Activated effector memory CD4-positive, alpha-beta T cell treated with Interleukin-2 at 50 U/mL for 16 hours (primary cell): ENCODE data around the gene MEFV.
"Not testable (repeated sequence)": the region's sequence is repeated elsewhere in the genome, so short reads cannot be mapped to it uniquely, and the experiment has no call there.

Experiments
- DNase-seq: peaks from one replicate; pipeline ENCODE4 v3.0.0-alpha.2; 2020

MEFV gene

DNA sequence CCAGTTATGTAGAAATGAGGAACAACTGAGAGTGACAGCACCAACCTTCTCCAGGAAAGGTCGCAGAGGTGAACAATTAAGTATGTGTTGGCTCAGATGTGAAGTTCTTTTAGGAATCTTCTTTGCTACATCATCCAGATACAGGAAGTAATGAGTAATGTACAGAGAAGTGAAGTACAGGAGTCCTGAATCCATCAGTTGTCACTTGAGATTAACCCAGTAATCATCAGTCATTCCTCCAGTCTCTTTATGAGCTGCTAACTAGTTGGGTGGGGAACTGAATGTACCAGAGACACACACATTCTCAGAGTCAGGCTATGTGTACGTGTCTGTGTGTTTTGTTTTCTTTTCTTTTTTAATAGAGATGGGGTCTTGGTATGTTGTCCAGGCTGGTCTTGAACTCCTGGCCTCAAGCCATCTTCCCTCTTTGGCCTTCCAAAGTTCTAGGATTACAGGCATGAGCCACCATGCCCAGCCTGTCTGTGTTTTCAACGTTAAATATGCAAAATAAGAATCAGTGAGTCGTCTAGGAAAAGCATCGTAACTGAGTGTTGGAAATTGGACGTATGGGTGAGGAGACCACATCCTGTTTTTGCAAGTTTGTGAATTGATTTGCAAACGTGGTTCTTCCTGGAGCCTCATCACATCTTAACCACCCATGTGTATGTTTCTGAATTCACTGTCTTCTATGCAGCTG, 41.4 kb downstream of the MEFV start:
- peak; percentile 15 for DNase-seq

DNA sequence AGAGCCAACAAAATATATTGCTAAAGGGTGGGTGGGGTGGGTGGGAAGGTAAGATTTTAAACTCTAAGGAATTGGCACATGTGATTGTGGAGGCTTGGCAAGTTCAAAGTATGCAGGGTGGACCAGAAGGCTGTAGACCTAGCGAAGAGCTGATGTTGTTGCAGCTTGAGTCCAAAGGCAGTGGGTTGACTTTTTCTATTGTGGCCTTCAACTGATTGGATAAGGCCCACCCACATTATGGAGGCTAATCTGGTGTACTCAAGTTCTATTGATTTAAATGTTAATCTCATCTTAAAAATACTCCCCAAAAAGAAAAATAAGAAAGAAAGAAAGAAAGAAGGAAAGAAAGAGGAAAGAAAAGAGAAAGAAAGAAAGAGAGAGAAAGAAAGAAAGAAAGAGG, 43.9 kb downstream of the MEFV start:
- no peak for DNase-seq

- no peak for DNase-seq
Measured at GRCh38 chr16:3212006-3212405, 44.4 kb downstream of the MEFV start.

GRCh38 chr16:3207086-3207953, 49.1 kb downstream of the MEFV start:
- no peak for DNase-seq

DNA sequence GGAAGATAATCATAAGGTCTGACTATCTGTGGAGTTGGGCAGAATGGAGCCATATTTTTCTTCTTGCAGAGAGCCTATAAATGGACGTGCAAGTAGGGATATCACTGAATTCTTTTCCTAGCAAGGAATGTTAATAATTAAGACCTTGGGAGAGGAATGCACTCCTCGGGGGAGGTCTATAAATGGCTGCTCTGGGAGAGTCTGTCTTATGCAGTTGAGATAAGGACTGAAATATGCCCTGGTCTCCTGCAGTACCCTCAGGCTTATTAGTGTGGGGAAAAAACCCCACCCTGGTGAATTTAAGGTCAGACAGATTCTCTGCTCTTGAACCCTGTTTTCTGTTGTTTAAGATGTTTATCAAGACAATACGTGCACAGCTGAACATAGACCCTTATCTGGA, 50.5 kb downstream of the MEFV start:
- not testable (repeated sequence) for DNase-seq

DNA sequence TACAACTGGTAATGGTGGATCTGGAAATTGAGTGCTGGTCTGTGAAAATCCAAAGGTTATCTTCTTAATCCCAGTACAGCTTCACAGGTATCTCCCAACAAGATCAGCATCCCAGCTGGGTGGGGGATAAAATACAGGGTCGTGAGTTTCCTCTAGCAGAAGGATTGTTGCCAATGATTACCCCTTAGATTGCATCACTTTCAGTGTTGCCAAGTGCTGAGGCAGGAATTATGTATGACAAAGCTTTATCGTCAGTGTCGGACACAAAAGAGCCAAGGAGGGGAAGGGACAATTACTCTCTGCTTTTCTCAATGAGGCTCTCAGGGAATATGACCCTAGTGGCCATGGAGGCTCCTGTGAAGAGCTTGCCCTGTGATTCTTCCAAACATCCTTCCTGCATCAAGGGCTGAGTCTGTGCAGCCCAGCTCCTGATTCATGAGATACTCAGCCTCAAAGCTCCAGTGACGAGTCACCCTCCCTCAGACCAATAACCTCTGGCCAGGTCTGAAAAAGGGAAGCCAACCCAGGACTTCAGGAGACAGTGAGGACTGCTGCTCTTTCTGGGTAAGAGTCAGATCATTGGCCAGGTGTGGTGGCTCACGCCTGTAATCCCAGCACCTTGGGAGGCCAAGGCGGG, 53.4 kb downstream of the MEFV start:
- DNase-seq = no peak

- no peak for DNase-seq
Measured at GRCh38 chr16:3198334-3199072, 57.9 kb downstream of the MEFV start.

DNA sequence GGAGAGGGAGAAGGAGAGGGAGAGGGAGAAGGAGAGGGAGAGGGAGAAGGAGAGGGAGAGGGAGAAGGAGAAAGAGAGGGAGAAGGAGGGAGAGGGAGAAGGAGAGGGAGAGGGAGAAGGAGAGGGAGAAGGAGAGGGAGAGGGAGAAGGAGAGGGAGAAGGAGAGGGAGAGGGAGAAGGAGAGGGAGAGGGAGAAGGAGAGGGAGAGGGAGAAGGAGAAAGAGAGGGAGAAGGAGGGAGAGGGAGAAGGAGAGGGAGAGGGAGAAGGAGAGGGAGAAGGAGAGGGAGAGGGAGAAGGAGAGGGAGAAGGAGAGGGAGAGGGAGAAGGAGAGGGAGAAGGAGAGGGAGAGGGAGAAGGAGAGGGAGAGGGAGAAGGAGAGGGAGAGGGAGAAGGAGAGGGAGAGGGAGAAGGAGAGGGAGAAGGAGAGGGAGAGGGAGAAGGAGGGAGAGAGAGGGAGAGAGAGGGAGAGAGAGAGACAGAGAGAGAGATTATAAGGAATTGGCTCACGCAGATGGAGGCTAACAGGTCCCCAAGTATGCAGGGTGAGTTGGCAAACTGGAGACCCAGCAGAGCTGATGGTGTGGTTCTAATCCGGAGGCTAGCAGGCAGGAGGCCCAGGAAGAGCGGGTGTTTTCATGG, 58.6 kb downstream of the MEFV start:
- not testable (repeated sequence) for DNase-seq

GRCh38 chr16:3195975-3196374, 60.5 kb downstream of the MEFV start:
- no peak for DNase-seq

DNA sequence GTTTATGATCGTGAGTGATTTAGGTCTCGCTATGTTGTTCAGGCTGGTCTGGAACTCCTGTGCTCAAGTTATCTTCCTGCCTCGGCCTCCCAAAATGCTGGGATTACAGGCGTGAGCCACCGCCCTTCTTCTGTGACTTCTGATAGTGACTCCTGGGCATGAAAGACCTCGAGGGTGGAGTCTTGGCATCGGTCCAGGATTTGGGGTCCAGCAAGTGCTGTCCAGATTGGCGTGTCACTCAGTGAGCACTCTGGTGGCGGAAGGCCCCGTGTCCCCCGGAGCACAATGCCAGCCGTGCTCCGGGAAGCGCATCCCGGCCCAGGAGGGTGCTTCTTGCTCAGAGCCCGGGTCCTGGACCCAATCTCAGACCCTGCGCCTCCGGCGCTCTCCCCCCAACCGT, 61.6 kb downstream of the MEFV start:
- DNase-seq = no peak

DNA sequence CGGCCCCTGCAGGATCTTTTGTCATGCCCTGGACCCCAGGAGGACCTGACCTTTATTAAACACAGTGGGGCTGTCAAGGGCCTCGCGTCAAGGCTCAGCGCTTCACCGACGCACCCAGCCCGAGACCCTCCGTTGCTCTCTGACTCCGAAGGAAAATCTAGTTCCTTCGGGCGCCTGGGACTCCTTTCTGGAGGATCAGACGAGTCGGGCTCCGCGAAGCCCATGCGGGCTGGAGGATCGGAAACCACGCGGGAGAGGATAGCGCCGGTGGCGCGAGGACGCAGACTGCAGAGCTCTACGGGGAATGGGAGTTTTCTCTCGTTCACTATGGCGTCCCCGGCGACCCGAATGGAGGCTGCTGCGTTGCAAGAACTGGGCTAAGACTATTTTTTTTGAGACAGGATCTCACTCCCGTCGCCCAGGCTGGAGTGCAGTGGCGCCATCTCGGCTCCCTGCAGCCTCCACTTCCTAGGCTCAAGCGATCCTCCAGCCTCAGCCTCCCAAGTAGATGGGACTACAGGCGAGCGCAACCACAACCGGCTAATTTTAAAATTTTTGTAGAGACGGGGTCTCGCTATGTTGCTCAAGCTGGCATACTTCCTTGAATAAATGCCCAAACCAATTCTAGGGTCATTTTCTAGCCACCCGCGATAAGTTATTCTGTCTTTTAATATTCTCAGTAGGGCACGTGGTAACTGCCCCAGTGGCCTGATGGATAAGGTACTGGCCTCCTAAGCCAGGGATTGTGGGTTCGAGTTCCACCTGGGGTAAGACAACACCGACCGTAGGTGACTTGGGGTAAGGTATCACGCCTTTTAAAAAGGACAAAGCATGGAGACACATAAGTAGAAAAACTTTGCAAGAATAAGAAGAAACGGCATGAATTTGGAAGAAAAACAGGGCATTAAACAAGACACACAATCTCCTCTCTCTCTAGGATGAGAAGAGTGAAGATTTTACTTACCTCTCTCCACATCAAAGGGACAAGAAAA, 62.9 kb downstream of the MEFV start:
- DNase-seq = no peak

GRCh38 chr16:3192476-3193019, 63.9 kb downstream of the MEFV start:
- DNase-seq = no peak
